Measurements from ENCODE around the gene RTBDN.
"Not testable (repeated sequence)": the region's sequence is repeated elsewhere in the genome, so short reads cannot be mapped to it uniquely, and the experiment has no call there.

RTBDN gene

GRCh38 chr19:12817810-12818209, 16.6 kb downstream of the RTBDN start:
- not testable (repeated sequence) for DNase-seq (ENCODE audit: low spot score)

- DNase-seq (ENCODE audit: low spot score), result not testable (repeated sequence)
Observed at GRCh38 chr19:12817188-12817587, 17.2 kb downstream of the RTBDN start.

- no peak for DNase-seq (ENCODE audit: low spot score)
Observed at GRCh38 chr19:12815088-12815487, 19.3 kb downstream of the RTBDN start.

- DNase-seq (ENCODE audit: low spot score), result peak; percentile 91
Observed at GRCh38 chr19:12806242-12807081, 27.9 kb downstream of the RTBDN start, which contains the start of gene RNASEH2A. RNASEH2A (plus strand) TSS chr19:12806584; CDS start chr19:12806674, 90 bp downstream.

GRCh38 chr19:12804051-12804450, 30.3 kb downstream of the RTBDN start:
- no peak for DNase-seq (ENCODE audit: low spot score)

- DNase-seq (ENCODE audit: low spot score), result no peak
Observed at GRCh38 chr19:12802267-12803106, 31.9 kb downstream of the RTBDN start.

GRCh38 chr19:12801466-12802266, 32.7 kb downstream of the RTBDN start, which contains the start of the genes PRDX2 and THSD8:
PRDX2 (minus strand) TSS chr19:12801800; CDS start chr19:12801261, 539 bp downstream.
THSD8 (plus strand) TSS chr19:12802069; CDS start chr19:12802072, 3 bp downstream.
- peak; percentile 83 for DNase-seq (ENCODE audit: low spot score)

- peak; percentile 19 for DNase-seq (ENCODE audit: low spot score)
Observed at GRCh38 chr19:12800923-12801465, 33.4 kb downstream of the RTBDN start.

- no peak for DNase-seq (ENCODE audit: low spot score)
Observed at GRCh38 chr19:12800466-12800770, 34.0 kb downstream of the RTBDN start.

- no peak for DNase-seq (ENCODE audit: low spot score)
Observed at GRCh38 chr19:12799742-12800465, 34.5 kb downstream of the RTBDN start.

- not testable (repeated sequence) for DNase-seq (ENCODE audit: low spot score)
Observed at GRCh38 chr19:12797607-12798006, 36.8 kb downstream of the RTBDN start.

- DNase-seq (ENCODE audit: low spot score), result no peak
Observed at GRCh38 chr19:12797141-12797587, 37.2 kb downstream of the RTBDN start.

- DNase-seq (ENCODE audit: low spot score), result peak; percentile 88
Observed at GRCh38 chr19:12796146-12797071, 38.0 kb downstream of the RTBDN start.

GRCh38 chr19:12794971-12795381, 39.4 kb downstream of the RTBDN start:
- no peak for DNase-seq (ENCODE audit: low spot score)

- DNase-seq (ENCODE audit: low spot score), result no peak
Observed at GRCh38 chr19:12794196-12794941, 40.0 kb downstream of the RTBDN start.

- DNase-seq (ENCODE audit: low spot score), result peak; percentile 95
Observed at GRCh38 chr19:12793290-12794195, 40.8 kb downstream of the RTBDN start.

- DNase-seq (ENCODE audit: low spot score), result no peak
Observed at GRCh38 chr19:12792853-12793289, 41.5 kb downstream of the RTBDN start.

Measured in activated CD4-positive, alpha-beta T cell treated with anti-CD3 and anti-CD28 coated beads, Interleukin-2, Interleukin-4, amounts not matched to agents 100 ng/mL and 50 ng/mL, durations not matched to agents 16 hours and 8 hours (primary cell).